Ovary (tissue), 3 donors: ENCODE data around the gene EPHB6.

ENCODE experiments used
- CTCF ChIP-seq, 3 donors: fragments of 450-650 bp in 2 of 3; fragments of 200-600 bp in 1 of 3; IDR thresholded peaks; one replicate each; pipeline versions ENCODE4 v1.5.1 to v1.8.0; 2016 to 2022; ENCODE audit warnings: antibody characterized with exemption in 3 of 3, mild to moderate bottlenecking in 1 of 3
- EP300 ChIP-seq: sonication (generic); formaldehyde crosslinking; IDR thresholded peaks from one replicate; pipeline ENCODE4 v1.6.1; 2017; ENCODE audit warnings: antibody characterized with exemption
- POLR2A ChIP-seq: fragments of 450-650 bp; IDR thresholded peaks from one replicate; pipeline ENCODE4 v1.6.1; 2017; ENCODE audit warnings: antibody characterized with exemption, mild to moderate bottlenecking, moderate library complexity
- donor health status: DM: no; HTN: no; CAD: no.

- no peak for TF ChIP-seq CTCF (IDR thresholded peaks at IDR 0.05)
- no peak for TF ChIP-seq POLR2A
- TF ChIP-seq EP300 = no peak
Observed at GRCh38 chr7:142881586-142882337, 26.9 kb downstream of the EPHB6 start.
